NCI-H1436 treated with DMSO at 0.1 percent for 48 hours (cell line): ENCODE data around the gene PPP4R3B.

Source experiments
- DNase-seq: peaks from one replicate; lab custom pipeline; 2025; lab: John Stamatoyannopoulos, UW

The PPP4R3B gene

GRCh38 chr2:55511508-55512124 lies 105.8 kb downstream of the PPP4R3B start:
- DNase-seq = no peak

GRCh38 chr2:55502590-55503141 lies 114.8 kb downstream of the PPP4R3B start:
- no peak for DNase-seq

- no peak for DNase-seq
These were observed 117.4 kb downstream of the PPP4R3B start for GRCh38 chr2:55500025-55500424.

- no peak for DNase-seq
These were observed 118.8 kb downstream of the PPP4R3B start for GRCh38 chr2:55498582-55498981.
